Activated CD8-positive, alpha-beta memory T cell treated with anti-CD3 and anti-CD28 coated beads, Interleukin-2, amount 50 U/mL, for 24 hours (primary cell): ENCODE results near the gene MED17.
"Not testable (repeated sequence)": the region's sequence is repeated elsewhere in the genome, so short reads cannot be mapped to it uniquely, and the experiment has no call there.

Experiments
- DNase-seq: peaks from one replicate; pipeline ENCODE4 v3.0.0-alpha.2; 2020; ENCODE audit errors: extremely low read depth

MED17 gene, protein sequence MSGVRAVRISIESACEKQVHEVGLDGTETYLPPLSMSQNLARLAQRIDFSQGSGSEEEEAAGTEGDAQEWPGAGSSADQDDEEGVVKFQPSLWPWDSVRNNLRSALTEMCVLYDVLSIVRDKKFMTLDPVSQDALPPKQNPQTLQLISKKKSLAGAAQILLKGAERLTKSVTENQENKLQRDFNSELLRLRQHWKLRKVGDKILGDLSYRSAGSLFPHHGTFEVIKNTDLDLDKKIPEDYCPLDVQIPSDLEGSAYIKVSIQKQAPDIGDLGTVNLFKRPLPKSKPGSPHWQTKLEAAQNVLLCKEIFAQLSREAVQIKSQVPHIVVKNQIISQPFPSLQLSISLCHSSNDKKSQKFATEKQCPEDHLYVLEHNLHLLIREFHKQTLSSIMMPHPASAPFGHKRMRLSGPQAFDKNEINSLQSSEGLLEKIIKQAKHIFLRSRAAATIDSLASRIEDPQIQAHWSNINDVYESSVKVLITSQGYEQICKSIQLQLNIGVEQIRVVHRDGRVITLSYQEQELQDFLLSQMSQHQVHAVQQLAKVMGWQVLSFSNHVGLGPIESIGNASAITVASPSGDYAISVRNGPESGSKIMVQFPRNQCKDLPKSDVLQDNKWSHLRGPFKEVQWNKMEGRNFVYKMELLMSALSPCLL

DNA sequence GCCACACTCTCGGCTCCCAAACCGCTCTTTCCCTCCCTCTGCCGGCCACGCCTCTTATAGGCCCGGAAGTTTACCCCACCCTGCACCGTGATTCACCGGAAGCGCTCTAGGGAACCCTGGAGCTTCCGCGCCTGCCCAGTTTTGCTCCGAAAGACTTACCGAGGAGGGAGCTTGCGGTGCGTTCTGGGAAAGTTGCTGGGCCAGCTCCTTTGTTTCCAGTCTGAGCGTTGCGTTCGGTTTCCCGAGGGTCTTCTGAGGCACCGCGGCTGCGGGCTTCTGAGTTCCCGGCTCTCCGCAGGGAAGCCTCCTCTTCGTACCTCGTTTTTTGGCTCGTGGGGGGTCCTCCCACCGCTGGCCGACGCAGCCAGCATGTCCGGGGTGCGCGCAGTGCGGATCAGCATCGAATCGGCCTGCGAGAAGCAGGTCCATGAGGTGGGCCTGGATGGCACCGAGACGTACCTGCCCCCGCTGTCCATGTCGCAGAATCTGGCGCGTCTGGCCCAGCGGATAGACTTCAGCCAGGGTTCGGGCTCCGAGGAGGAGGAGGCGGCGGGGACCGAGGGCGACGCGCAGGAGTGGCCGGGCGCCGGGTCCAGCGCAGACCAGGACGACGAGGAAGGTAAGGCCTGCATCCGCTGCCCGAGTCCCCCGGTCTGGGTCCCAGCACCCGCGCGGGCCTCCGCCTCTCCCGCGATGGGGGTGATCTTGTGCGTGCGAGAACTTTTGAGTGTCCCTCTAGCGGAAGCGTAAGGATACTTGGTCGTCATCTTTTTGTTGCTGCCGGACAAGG, at the start of gene MED17:
TSS of gene MED17 (plus strand) at position 138 of the 790 bp plus-strand sequence. CDS start at position 370, 232 bp downstream.
- DNase-seq = peak; percentile 80

GRCh38 chr11:93734427-93735222, 49.5 kb upstream of the MED17 start:
- no peak for DNase-seq

- no peak for DNase-seq
Observed at GRCh38 chr11:93735627-93736026, 48.5 kb upstream of the MED17 start.

DNA sequence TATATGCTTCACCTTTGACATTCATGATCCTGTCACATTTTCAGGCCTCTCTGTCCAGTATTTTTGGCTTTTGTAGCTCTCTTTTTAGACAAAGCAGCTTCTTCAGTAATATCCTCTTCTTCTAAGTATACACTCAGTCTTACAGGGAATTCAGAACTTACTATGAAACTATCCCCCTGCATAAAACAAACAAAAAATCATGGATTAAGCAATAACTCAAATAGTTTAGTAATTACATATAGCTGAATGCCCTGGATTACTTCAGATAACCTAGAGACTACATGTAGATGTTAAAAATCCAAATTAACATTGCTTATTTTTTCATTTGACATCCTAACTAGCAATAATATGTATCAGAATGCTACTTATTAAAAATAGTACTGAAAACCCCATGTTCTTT, 48.0 kb upstream of the MED17 start:
- DNase-seq = no peak

- DNase-seq = no peak
Observed at GRCh38 chr11:93737904-93738612, 46.0 kb upstream of the MED17 start.

DNA sequence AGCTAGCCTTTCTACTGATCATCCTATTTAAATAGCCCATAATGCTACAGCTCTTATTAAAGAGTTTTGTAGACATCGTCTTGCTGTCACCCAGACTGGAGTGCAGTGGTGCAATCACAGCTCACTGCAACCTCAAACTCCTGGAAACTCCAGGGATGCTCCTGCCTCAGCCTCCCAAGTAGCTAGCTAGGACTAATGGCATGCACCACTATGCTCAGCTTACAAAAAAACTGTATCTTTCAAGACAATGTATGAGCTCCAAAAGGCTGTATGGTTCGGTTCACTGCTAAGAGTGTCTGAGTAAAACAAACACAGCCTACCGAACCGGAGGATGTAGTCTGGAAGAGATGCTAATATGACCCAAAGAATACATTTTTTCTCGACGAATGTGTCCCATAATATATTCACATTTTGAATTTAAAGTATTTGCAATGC, 45.4 kb upstream of the MED17 start:
- no peak for DNase-seq

DNA sequence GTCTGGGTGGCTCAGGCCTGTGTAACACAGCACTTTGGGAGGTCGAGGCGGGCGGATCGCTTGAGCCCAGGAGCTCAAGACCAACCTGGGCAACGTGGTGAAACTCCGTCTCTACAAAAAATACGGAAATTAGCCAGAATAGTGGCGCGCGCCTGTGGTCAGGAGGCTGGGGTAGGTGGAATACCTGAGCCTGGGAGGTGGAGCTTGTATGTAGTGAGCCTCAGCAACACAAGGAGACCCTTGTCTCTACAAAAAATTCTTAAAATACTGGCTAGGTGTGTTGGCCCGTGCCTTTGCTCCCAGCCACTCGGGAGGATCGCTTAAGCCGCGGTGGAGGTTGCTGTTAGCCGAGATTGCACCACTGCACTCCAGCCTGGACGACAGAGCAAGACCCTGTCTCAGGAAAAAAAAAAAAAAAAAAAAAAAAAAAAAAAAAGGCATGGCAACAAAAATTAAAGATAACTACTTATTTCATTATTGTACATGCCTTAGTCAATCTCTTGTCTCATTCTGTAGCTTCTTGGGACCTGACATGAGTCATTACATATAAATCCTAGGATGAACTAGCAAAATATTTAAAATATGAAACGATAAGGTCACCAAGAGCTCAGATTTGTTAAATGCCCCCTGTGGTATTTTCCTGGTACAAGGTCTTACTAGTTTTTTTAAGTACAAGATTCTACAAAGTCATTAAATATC, 43.9 kb upstream of the MED17 start:
- DNase-seq = peak; percentile 28

DNA sequence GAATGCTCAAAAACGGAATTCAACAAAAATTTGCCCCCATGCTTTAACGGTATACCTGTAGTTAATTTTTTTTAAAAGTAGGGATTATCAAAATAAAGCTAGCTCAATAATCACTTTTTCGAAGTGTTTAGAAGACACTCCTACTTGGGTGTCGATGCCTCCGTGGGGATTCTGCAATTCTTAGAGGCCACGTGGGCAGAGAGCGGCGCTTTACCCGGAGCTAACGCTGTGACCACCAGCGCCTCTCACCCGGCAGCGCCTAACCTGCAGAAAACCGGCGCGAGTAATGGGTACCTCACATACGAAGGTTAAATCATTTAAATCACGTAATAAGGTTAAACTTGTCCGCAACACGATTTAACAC, 43.4 kb upstream of the MED17 start:
- peak; percentile 29 for DNase-seq

DNA sequence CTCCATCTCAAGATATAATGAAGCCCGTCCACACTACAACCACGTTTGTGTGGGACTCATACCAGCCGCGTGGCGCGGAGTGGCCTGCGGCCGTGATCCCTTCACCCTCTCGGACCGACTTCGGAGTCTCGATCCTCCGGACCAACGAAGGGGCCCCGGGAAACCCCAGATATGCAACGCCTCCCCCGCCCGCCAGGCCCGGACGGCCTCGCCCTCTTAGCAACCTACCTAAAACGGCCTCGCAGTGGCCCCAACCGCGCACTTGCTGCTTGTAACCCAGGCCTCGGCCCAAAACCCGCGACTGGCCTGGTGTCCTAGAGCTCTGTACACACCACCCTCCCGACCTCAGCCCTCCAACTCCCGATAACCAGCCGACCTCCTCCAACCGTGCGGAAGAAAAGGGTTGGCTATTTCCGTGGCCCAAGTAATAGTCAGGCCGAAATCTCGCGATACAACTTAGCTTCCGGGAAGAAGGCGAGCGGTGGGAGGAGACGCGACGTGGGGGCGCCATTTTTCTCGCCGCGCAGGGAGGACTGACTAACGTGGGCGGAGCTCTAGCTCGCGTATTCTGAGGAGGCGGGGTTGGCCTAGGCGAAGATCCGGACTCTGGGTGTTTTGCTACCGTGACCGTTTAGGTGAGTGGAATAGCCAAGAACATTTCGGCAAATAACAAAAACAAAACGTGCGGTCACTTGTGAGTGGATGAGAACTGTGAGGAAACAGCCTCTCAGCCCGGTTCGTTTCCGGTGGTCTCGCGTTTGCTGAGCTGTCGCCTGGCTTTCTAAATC, 42.8 kb upstream of the MED17 start, which contains the start of the genes C11orf54 and TAF1D:
TSS of gene C11orf54 (plus strand) at position 579 of the 788 bp plus-strand sequence. CDS start 5,722 bp downstream, outside the sequence.
TSS of gene TAF1D (minus strand) at position 402 of the 788 bp plus-strand sequence. CDS start 2,191 bp downstream, outside the sequence.
- peak; percentile 91 for DNase-seq

GRCh38 chr11:93741882-93742226, 42.2 kb upstream of the MED17 start:
- no peak for DNase-seq

DNA sequence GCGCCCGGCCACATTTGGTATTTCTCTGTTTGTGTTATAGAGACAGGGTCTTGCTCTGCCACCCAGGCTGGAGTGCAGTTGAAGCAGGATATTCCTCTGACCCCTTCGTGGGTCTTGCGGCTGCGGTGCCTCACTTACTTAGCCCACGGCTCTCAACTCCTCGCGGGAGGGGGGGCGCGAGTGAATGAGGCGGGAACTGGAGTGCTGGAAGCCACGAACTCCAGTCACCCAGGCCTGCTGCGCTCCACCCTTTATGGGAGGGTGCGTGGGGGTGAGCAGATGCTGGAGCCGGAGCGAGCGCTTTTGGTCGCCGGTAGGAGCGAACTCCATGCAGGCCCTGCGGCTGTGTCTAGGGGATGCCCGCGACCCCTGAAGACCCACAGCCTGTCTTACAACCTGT, 40.8 kb upstream of the MED17 start:
- no peak for DNase-seq

- no peak for DNase-seq
Observed at GRCh38 chr11:93744669-93745004, 39.4 kb upstream of the MED17 start.

GRCh38 chr11:93745005-93745755, 38.9 kb upstream of the MED17 start:
- not testable (repeated sequence) for DNase-seq

GRCh38 chr11:93746101-93746500, 38.0 kb upstream of the MED17 start:
- DNase-seq = no peak

GRCh38 chr11:93747122-93747521, 37.0 kb upstream of the MED17 start:
- no peak for DNase-seq

DNA sequence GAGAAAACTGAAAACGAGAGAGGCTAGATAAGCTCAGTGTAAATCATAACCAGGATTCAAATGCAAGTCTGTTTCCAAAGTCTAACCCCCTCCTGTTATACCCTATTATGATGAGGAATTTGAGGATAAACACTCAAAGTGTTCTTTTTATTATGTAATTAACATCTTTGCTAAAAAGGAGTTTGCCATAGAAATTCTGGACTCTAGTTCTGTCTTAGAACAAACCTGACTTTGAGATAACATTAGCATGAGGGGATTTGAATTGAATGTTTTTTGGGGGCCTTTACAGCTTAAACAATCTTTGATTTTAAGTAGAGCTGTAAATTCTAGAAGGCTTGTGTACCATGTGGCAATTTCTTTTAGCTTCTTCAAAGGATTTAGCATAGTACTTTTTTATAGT, 33.1 kb upstream of the MED17 start:
- DNase-seq = no peak

DNA sequence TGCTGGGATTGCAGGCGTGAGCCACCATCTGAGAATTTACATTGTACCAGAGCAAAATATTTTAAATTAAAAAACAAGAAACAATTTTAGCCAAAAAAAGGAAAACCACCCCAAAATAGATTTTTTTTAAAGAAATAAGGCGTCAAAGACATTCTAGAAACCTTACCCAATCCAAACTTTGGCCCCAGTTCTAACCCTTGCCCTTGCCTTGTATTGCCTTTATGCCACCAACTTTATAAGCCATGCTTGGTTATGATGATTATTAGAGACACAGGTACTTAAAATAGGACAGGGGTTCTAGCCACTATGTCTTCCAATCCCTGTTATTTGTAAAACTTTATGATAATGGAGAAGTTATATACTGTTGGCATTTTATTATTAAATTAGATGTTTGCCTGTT, 30.8 kb upstream of the MED17 start:
- DNase-seq = no peak

- no peak for DNase-seq
Observed at GRCh38 chr11:93756748-93757147, 27.3 kb upstream of the MED17 start.

DNA sequence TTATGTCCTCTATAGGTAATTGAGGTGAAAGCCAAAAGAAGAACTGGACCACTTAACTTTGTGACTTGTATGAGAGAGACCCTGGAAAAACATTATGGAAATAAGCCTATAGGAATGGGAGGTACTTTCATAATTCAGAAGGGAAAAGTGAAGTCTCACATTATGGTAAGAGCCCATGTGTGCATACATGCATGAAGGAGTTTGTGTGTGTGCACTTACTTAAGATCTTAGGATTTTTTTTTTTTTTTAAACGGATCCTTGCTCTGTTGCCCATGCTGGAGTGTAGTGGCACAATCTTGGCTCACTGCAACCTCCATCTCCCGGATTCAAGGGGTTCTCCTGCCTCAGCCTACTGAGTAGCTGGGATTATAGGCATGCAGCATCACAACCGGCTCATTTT, 26.8 kb upstream of the MED17 start:
- no peak for DNase-seq
